Endodermal cell (in vitro differentiated cells): ENCODE measurements around the gene TMEM190. TPM values are rescaled to one million over a fixed set of nuclear protein-coding genes. Genes with fewer than 3 reads are reported as not detected.

Experiments used
- DNase-seq: peaks from one replicate; pipeline ENCODE4 v3.0.0-alpha.2; 2017
- H3K27ac ChIP-seq: 2 replicates; pipeline ENCODE4 v1.5.1; 2013; ENCODE audit warnings: mild to moderate bottlenecking, low read depth, low read length, moderate library complexity
- H3K27me3 ChIP-seq: 2 replicates; pipeline ENCODE4 v1.6.1; 2013; ENCODE audit warnings: mild to moderate bottlenecking, low read length, moderate library complexity; ENCODE audit not compliant: insufficient read depth, control insufficient read depth, poor library complexity, severe bottlenecking
- H3K36me3 ChIP-seq: 2 replicates; pipeline ENCODE4 v1.7.0; 2013; ENCODE audit warnings: mild to moderate bottlenecking, low read length, moderate library complexity; ENCODE audit not compliant: control insufficient read depth, insufficient read depth
- H3K4me1 ChIP-seq: one replicate; pipeline ENCODE4 v1.7.0; 2013; ENCODE audit warnings: low read length; ENCODE audit not compliant: control insufficient read depth, insufficient read depth
- H3K4me3 ChIP-seq: 2 replicates; pipeline ENCODE4 v1.5.1; 2013; ENCODE audit warnings: mild to moderate bottlenecking, low read length, moderate library complexity
- H3K9ac ChIP-seq: 2 replicates; pipeline ENCODE4 v1.6.1; 2013; ENCODE audit warnings: mild to moderate bottlenecking, low read length, moderate library complexity; ENCODE audit not compliant: poor library complexity, severe bottlenecking; ENCODE audit errors: extremely low read depth
- H3K9me3 ChIP-seq: 2 replicates; pipeline ENCODE4 v1.6.1; 2013; ENCODE audit warnings: mild to moderate bottlenecking, low read length, moderate library complexity; ENCODE audit not compliant: control insufficient read depth
- H3K27ac Mint-ChIP-seq: 2 replicates; pipeline ENCODE4 v1.8.0; 2020; ENCODE audit warnings: mixed read lengths
- H3K27me3 Mint-ChIP-seq: 2 replicates; pipeline ENCODE4 v1.8.0; 2021; ENCODE audit warnings: mild to moderate bottlenecking, mixed read lengths; ENCODE audit not compliant: insufficient read depth
- H3K36me3 Mint-ChIP-seq: 2 replicates; pipeline ENCODE4 v1.8.0; 2020; ENCODE audit warnings: low read depth, mixed read lengths
- H3K4me1 Mint-ChIP-seq: 2 replicates; pipeline ENCODE4 v1.8.0; 2020; ENCODE audit warnings: mixed read lengths
- H3K4me3 Mint-ChIP-seq: 2 replicates; pipeline ENCODE4 v1.8.0; 2020; ENCODE audit warnings: mild to moderate bottlenecking, moderate library complexity, mixed read lengths
- H3K9me3 Mint-ChIP-seq: 2 replicates; pipeline ENCODE4 v1.8.0; 2020; ENCODE audit warnings: mild to moderate bottlenecking, mixed read lengths
- CTCF ChIP-seq: fragments of 200-600 bp; sonication (generic); conservative IDR thresholded peaks from 2 replicates; pipeline ENCODE4 v1.5.0; 2021; ENCODE audit warnings: antibody characterized with exemption, mild to moderate bottlenecking
- WGBS, 2 experiments: methylation state at CpG; one replicate each; pipeline versions ENCODE4 v1.1.5 to v1.1.7; 2013; ENCODE audit warnings: missing lambda C conversion rate in 2 of 2, mixed read lengths in 1 of 2; ENCODE audit not compliant: insufficient coverage in 1 of 2, insufficient read length in 1 of 2; 5-methylcytosine and 5-hydroxymethylcytosine counted together
- total RNA-seq, 2 donors: library from RNA; stranded (reverse); fragmentation: NEBNext Ultra II Directional in 1 of 2; extraction: Animal tissue kit (Norgen Biotek cat#: 25700) in 1 of 2; gene quantifications; 2 replicates in 1 of 2; 3 replicates in 1 of 2; pipeline ENCODE4 v1.2.1, GENCODE V29; 2021

Gene TMEM190
- total RNA-seq, 2 donors from 2014 or later = 1.2 TPM; not detected in 1

DNA sequence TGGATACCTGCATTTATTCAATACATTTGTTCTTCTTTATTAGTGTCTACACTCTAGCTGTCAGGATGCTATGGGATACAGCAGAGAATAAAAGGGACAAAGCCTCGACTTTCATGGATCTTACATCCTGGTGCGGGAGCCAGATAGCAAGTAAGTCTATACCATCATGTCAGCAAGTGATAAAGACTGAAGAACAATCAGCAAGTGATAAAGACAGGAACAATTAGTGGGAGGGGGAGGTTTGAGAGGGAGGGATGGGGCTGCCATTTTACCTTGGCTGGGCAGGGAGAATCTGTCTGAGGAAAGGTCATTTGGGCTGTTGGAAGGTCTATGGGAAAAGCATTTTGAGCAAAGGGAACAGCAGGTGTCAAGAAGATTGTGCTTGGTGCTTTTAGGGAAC is 33.5 kb downstream of the TMEM190 start:
- no peaks in the 10 kb centered on the region for H3K27me3 ChIP-seq
- no peak overlapping the region for H3K9ac ChIP-seq
- no peak for DNase-seq
- 75 to 93% methylated on average over 2 of the region's 2 CpGs for WGBS, 2 experiments
- H3K9me3 ChIP-seq = peaks cover 31% of the 10 kb centered on the region
- no peak overlapping the region for H3K27ac Mint-ChIP-seq
- peaks cover 14% of the 10 kb centered on the region for H3K4me1 Mint-ChIP-seq
- peak overlapping the region; percentile 34 for H3K4me3 ChIP-seq
- H3K4me3 Mint-ChIP-seq = no peak overlapping the region
- peaks cover 17% of the 10 kb centered on the region for H3K36me3 ChIP-seq
- H3K27ac ChIP-seq = no peak overlapping the region
- TF ChIP-seq CTCF = no peak
- H3K9me3 Mint-ChIP-seq = peaks cover 31% of the 10 kb centered on the region
- peaks cover 24% of the 10 kb centered on the region for H3K36me3 Mint-ChIP-seq
- H3K27me3 Mint-ChIP-seq = peaks cover 39% of the 10 kb centered on the region
- H3K4me1 ChIP-seq = peaks cover 2% of the 10 kb centered on the region

DNA sequence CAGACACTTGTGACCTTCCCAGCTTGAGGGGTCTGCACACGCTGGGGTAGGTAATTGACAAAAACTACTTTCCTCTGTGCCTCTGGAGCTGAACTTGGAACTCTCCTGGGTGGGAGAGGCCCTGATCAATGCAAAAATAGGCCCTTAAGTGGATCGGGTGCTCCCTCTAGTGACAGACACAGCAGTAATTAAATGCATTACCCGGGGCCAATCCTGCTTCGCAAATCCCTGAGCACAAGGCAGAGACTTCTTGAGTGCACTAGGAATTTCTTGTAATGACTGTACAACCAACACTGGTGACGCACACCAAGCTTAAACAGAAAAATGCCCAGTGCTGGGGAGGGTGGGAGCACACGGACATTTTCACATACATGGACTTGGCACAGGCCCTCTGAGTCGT is 41.6 kb downstream of the TMEM190 start:
- Mint-ChIP-seq H3K4me1 (no peaks in the 10 kb centered on the region), H3K36me3 (no peaks in the 10 kb centered on the region), H3K27ac (no peak overlapping the region), H3K4me3 (no peak overlapping the region), H3K9me3 (peaks cover 11% of the 10 kb centered on the region), H3K27me3 (peaks cover 38% of the 10 kb centered on the region)
- no peaks in the 10 kb centered on the region for H3K36me3 ChIP-seq
- TF ChIP-seq CTCF = peak; percentile 86
- DNase-seq = peak; percentile 89
- H3K9me3 ChIP-seq = no peaks in the 10 kb centered on the region
- 24 to 25% methylated on average over 7 of the region's 7 CpGs for WGBS, 2 experiments
- no peaks in the 10 kb centered on the region for H3K27me3 ChIP-seq
- H3K9ac ChIP-seq = no peak overlapping the region
- no peaks in the 10 kb centered on the region for H3K4me1 ChIP-seq
- H3K27ac ChIP-seq = no peak overlapping the region
- H3K4me3 ChIP-seq = no peak overlapping the region

- peaks cover 42% of the 10 kb centered on the region for H3K27me3 Mint-ChIP-seq
- TF ChIP-seq CTCF = no peak
- no peak overlapping the region for H3K27ac Mint-ChIP-seq
Measured at GRCh38 chr19:55419103-55419502, 42.5 kb downstream of the TMEM190 start.

More at GRCh38 chr19:55419103-55419502, 42.5 kb downstream of the TMEM190 start:
- H3K4me1 Mint-ChIP-seq = no peaks in the 10 kb centered on the region
- Histone ChIP-seq H3K9ac (no peak overlapping the region), H3K27me3 (no peaks in the 10 kb centered on the region), H3K4me1 (no peaks in the 10 kb centered on the region), H3K27ac (no peak overlapping the region), H3K36me3 (no peaks in the 10 kb centered on the region), H3K9me3 (no peaks in the 10 kb centered on the region), H3K4me3 (no peak overlapping the region)
- DNase-seq = peak; percentile 31
- no peak overlapping the region for H3K4me3 Mint-ChIP-seq
- H3K9me3 Mint-ChIP-seq = peaks cover 11% of the 10 kb centered on the region
- H3K36me3 Mint-ChIP-seq = no peaks in the 10 kb centered on the region
- WGBS, 2 experiments = 60 to 78% methylated on average over 1 to 5 of the region's 5 CpGs
